Right ventricle myocardium superior (tissue), 1 donor: ENCODE measurements around the gene NT5C1B. TPM values are rescaled to one million over a fixed set of nuclear protein-coding genes. Genes with fewer than 3 reads are reported as not detected.

ENCODE experiments used
- ATAC-seq: fragments of 200-7000 bp; cut with Tn5 transposase; one replicate; pipeline ENCODE4 v1.9.1; 2020; ENCODE audit warnings: mild to moderate bottlenecking; ENCODE audit not compliant: poor library complexity
- DNase-seq: peaks from one replicate; pipeline ENCODE4 v3.0.0-alpha.2; 2020
- intact Hi-C: fragments of 100-400 bp; cut with DNase I; formaldehyde crosslinking; loops from one replicate; pipeline ENCODE4 v1.11.2; 2022
- total RNA-seq: library from RNA; stranded (reverse); fragmentation: NEBNext Ultra II Directional; extraction: Animal tissue kit (Norgen Biotek cat#: 25700); gene quantifications from one replicate; pipeline ENCODE4 v1.2.1, GENCODE V29; 2021
- donor health status: DM: no; HTN: yes; CAD: no; lungs with severe emphysema.

Gene NT5C1B
- total RNA-seq, 1 donor from 2014 or later: not detected

GRCh38 chr2:18603854-18604530, 14.6 kb upstream of the NT5C1B start:
- ATAC-seq (no peak), DNase-seq (no peak)
- intact Hi-C loops: no loop called here

GRCh38 chr2:18602298-18602697, 12.9 kb upstream of the NT5C1B start:
- no peak for DNase-seq
- no peak for ATAC-seq
- intact Hi-C loops: no loop called here

- ATAC-seq (no peak), DNase-seq (no peak)
- intact Hi-C loops: no loop called here
These were observed 10.9 kb upstream of the NT5C1B start for GRCh38 chr2:18600255-18600613.

- intact Hi-C loops: no loop called here
- no peak for DNase-seq
- peak; percentile 55 for ATAC-seq
These were observed 10.3 kb upstream of the NT5C1B start for GRCh38 chr2:18599509-18600254.

- ATAC-seq (peak; percentile 48), DNase-seq (no peak)
- intact Hi-C loops: no loop called here
These were observed 9.6 kb upstream of the NT5C1B start for GRCh38 chr2:18598848-18599484.

- intact Hi-C loops: no loop called here
- DNase-seq: no peak
- ATAC-seq: no peak
These were observed 8.2 kb upstream of the NT5C1B start for GRCh38 chr2:18597618-18598017.

GRCh38 chr2:18596993-18597392, 7.6 kb upstream of the NT5C1B start:
- intact Hi-C loops: no loop called here
- no peak for DNase-seq
- ATAC-seq: peak; percentile 61

- intact Hi-C loops: no loop called here
- DNase-seq (no peak), ATAC-seq (no peak)
These were observed 4.1 kb upstream of the NT5C1B start for GRCh38 chr2:18593496-18593895.

- DNase-seq: no peak
- ATAC-seq: no peak
- intact Hi-C loops: no loop called here
These were observed 3.0 kb upstream of the NT5C1B start for GRCh38 chr2:18592372-18592771.

GRCh38 chr2:18588802-18589201, 567 bp downstream of the NT5C1B start:
- ATAC-seq: no peak
- intact Hi-C loops: no loop called here

GRCh38 chr2:18588049-18588448, 1.3 kb downstream of the NT5C1B start:
- no peak for ATAC-seq
- intact Hi-C loops: no loop called here
- DNase-seq: no peak

More at GRCh38 chr2:18588802-18589201, 567 bp downstream of the NT5C1B start:
- DNase-seq: no peak

GRCh38 chr2:18585526-18585925, 3.8 kb downstream of the NT5C1B start:
- intact Hi-C loops: no loop called here
- DNase-seq (no peak), ATAC-seq (no peak)

GRCh38 chr2:18584608-18584954, 4.8 kb downstream of the NT5C1B start:
- ATAC-seq: no peak
- no peak for DNase-seq
- intact Hi-C loops: no loop called here

GRCh38 chr2:18583905-18584607, 5.3 kb downstream of the NT5C1B start:
- DNase-seq (no peak), ATAC-seq (no peak)
- intact Hi-C loops: no loop called here

- intact Hi-C loops: no loop called here
- ATAC-seq: no peak
- DNase-seq: no peak
These were observed 8.8 kb downstream of the NT5C1B start for GRCh38 chr2:18580606-18581005.

- DNase-seq (no peak), ATAC-seq (no peak)
- intact Hi-C loops: no loop called here
These were observed 11.3 kb downstream of the NT5C1B start for GRCh38 chr2:18578033-18578432.

GRCh38 chr2:18566145-18566769, 23.1 kb downstream of the NT5C1B start:
- intact Hi-C loops: no loop called here
- ATAC-seq (no peak), DNase-seq (no peak)

GRCh38 chr2:18560797-18561085, 28.6 kb downstream of the NT5C1B start:
- no peak for ATAC-seq
- intact Hi-C loops: loop anchor here (2.0 kb wide), 1 partner anchor 36 kb away; no protein-coding TSS in a partner anchor
- DNase-seq: no peak
